Muscle of back (tissue), 11 donors: ENCODE results near the gene APOL4. TPM values are rescaled to one million over a fixed set of nuclear protein-coding genes. Genes with fewer than 3 reads are reported as not detected.
"Not testable (repeated sequence)": the region's sequence is repeated elsewhere in the genome, so short reads cannot be mapped to it uniquely, and the experiment has no call there.

Source experiments
- DNase-seq, 3 donors: peaks; one replicate each; pipeline versions ENCODE4 v3.0.0 to v3.0.0-alpha.2; 2013
- polyA plus RNA-seq, 10 donors: library from polyadenylated mRNA; unstranded; fragments of 120-200 nt; gene quantifications; one replicate each; pipeline ENCODE4 v1.2.1, GENCODE V29; 2013; ENCODE audit not compliant: insufficient read length in 10 of 10

The APOL4 gene
- polyA plus RNA-seq, 10 donors, result 5.3 to 24.4 (median 17.1) TPM

- DNase-seq, result no peak
Observed at GRCh38 chr22:36208914-36209313, 7.3 kb upstream of the APOL4 start.

- no peak for DNase-seq
Observed at GRCh38 chr22:36208162-36208765, 6.7 kb upstream of the APOL4 start.

- DNase-seq, result no peak
Observed at GRCh38 chr22:36206255-36206654, 4.6 kb upstream of the APOL4 start.

- not testable (repeated sequence) for DNase-seq
Observed at GRCh38 chr22:36205573-36205972, 4.0 kb upstream of the APOL4 start.

GRCh38 chr22:36204632-36205015, 3.0 kb upstream of the APOL4 start:
- DNase-seq, result no peak

GRCh38 chr22:36204001-36204631, 2.5 kb upstream of the APOL4 start:
- DNase-seq, result no peak

GRCh38 chr22:36203441-36203840, 1.8 kb upstream of the APOL4 start:
- not testable (repeated sequence) for DNase-seq

GRCh38 chr22:36202906-36203305, 1.3 kb upstream of the APOL4 start:
- DNase-seq, result peak in 1 of 3 donors; percentile 46

- not testable (repeated sequence) for DNase-seq
Observed at GRCh38 chr22:36201025-36201424, 584 bp downstream of the APOL4 start.

GRCh38 chr22:36199001-36199551, 2.5 kb downstream of the APOL4 start:
- DNase-seq, result no peak

- DNase-seq, result no peak
Observed at GRCh38 chr22:36198536-36198935, 3.1 kb downstream of the APOL4 start.

- DNase-seq, result peak in 2 of 3 donors; percentile 48 to 72
Observed at GRCh38 chr22:36197514-36198146, 4.0 kb downstream of the APOL4 start.

GRCh38 chr22:36197065-36197440, 4.6 kb downstream of the APOL4 start:
- peak in 2 of 3 donors; percentile 75 to 78 for DNase-seq

- peak in 1 of 3 donors; percentile 35 for DNase-seq
Observed at GRCh38 chr22:36196254-36197064, 5.2 kb downstream of the APOL4 start.

GRCh38 chr22:36194971-36195370, 6.6 kb downstream of the APOL4 start:
- DNase-seq, result peak; percentile 46 to 77 (median 51)

GRCh38 chr22:36194385-36194784, 7.2 kb downstream of the APOL4 start:
- DNase-seq, result no peak

GRCh38 chr22:36193577-36193976, 8.0 kb downstream of the APOL4 start:
- no peak for DNase-seq

GRCh38 chr22:36193171-36193570, 8.4 kb downstream of the APOL4 start:
- no peak for DNase-seq

GRCh38 chr22:36192542-36192941, 9.1 kb downstream of the APOL4 start:
- DNase-seq, result no peak

- DNase-seq, result peak; percentile 73 to 85 (median 73)
Observed at GRCh38 chr22:36191106-36191836, 10.3 kb downstream of the APOL4 start.

- DNase-seq, result not testable (repeated sequence)
Observed at GRCh38 chr22:36187862-36188261, 13.7 kb downstream of the APOL4 start.
